HFFc6 (cell line): ENCODE measurements around the gene FZD10. TPM values are rescaled to one million over a fixed set of nuclear protein-coding genes. Genes with fewer than 3 reads are reported as not detected.

Source experiments
- DNase-seq: peaks from one replicate; pipeline ENCODE4 v3.0.0-alpha.2; 2018
- H3K27ac Mint-ChIP-seq: 2 replicates; pipeline ENCODE4 v1.8.0; 2020; ENCODE audit warnings: mild to moderate bottlenecking, mixed read lengths
- H3K27me3 Mint-ChIP-seq: 2 replicates; pipeline ENCODE4 v1.8.0; 2021; ENCODE audit warnings: mild to moderate bottlenecking, moderate library complexity, mixed read lengths; ENCODE audit not compliant: insufficient read depth
- H3K36me3 Mint-ChIP-seq: 2 replicates; pipeline ENCODE4 v1.8.0; 2021; ENCODE audit warnings: low read depth, mixed read lengths
- H3K4me1 Mint-ChIP-seq: 2 replicates; pipeline ENCODE4 v1.8.0; 2020; ENCODE audit warnings: low read depth, mixed read lengths
- H3K4me3 Mint-ChIP-seq: 2 replicates; pipeline ENCODE4 v1.8.0; 2020; ENCODE audit warnings: mild to moderate bottlenecking, moderate library complexity, mixed read lengths
- H3K9me3 Mint-ChIP-seq: 2 replicates; pipeline ENCODE4 v1.8.0; 2020; ENCODE audit warnings: mild to moderate bottlenecking, mixed read lengths
- CTCF ChIP-seq: fragments of 200-600 bp; sonication (generic); IDR thresholded peaks from 2 replicates; pipeline ENCODE4 v1.5.0; 2021; ENCODE audit warnings: antibody characterized with exemption, mild to moderate bottlenecking
- total RNA-seq, 6 experiments: library from RNA; stranded (reverse); fragmentation: NEBNext Ultra II Directional; extraction: Animal tissue kit (Norgen Biotek cat#: 25700); gene quantifications; 2 replicates in 1 of 6; 3 replicates in 5 of 6; pipeline ENCODE4 v1.2.3, GENCODE V29; 2021

Gene FZD10
- total RNA-seq, 6 experiments from 2014 or later = not detected

GRCh38 chr12:130124106-130124505 is 38.2 kb upstream of the FZD10 start:
- Mint-ChIP-seq H3K27me3 (peaks cover 2% of the 10 kb centered on the region; the same call in 1 of the 2 replicates), H3K9me3 (peaks cover 58% of the 10 kb centered on the region), H3K36me3 (peaks cover 6% of the 10 kb centered on the region), H3K4me3 (no peak overlapping the region), H3K27ac (no peak overlapping the region), H3K4me1 (no peaks in the 10 kb centered on the region)
- DNase-seq = no peak
- TF ChIP-seq CTCF = no peak

- Mint-ChIP-seq H3K36me3 (peaks cover 6% of the 10 kb centered on the region), H3K27me3 (peaks cover 2% of the 10 kb centered on the region; the same call in 1 of the 2 replicates), H3K4me1 (no peaks in the 10 kb centered on the region), H3K9me3 (peaks cover 61% of the 10 kb centered on the region), H3K4me3 (no peak overlapping the region), H3K27ac (no peak overlapping the region)
- TF ChIP-seq CTCF = no peak
- DNase-seq = no peak
Measured at GRCh38 chr12:130124605-130125244, 37.5 kb upstream of the FZD10 start.

GRCh38 chr12:130126023-130126432 is 36.2 kb upstream of the FZD10 start:
- TF ChIP-seq CTCF = no peak
- Mint-ChIP-seq H3K27me3 (peaks cover 2% of the 10 kb centered on the region; the same call in 1 of the 2 replicates), H3K9me3 (peaks cover 63% of the 10 kb centered on the region), H3K4me3 (no peak overlapping the region), H3K36me3 (peaks cover 1% of the 10 kb centered on the region; the same call in 1 of the 2 replicates), H3K27ac (no peak overlapping the region), H3K4me1 (no peaks in the 10 kb centered on the region)
- no peak for DNase-seq

- Mint-ChIP-seq H3K9me3 (peaks cover 65% of the 10 kb centered on the region), H3K4me3 (no peak overlapping the region), H3K27me3 (peaks cover 2% of the 10 kb centered on the region; the same call in 1 of the 2 replicates), H3K4me1 (no peaks in the 10 kb centered on the region), H3K36me3 (no peaks in the 10 kb centered on the region; the same call in 1 of the 2 replicates), H3K27ac (no peak overlapping the region)
- no peak for DNase-seq
- no peak for TF ChIP-seq CTCF
Measured at GRCh38 chr12:130127532-130127911, 34.7 kb upstream of the FZD10 start.

GRCh38 chr12:130127912-130128789 is 34.1 kb upstream of the FZD10 start:
- Mint-ChIP-seq H3K27me3 (peaks cover 2% of the 10 kb centered on the region; the same call in 1 of the 2 replicates), H3K9me3 (peaks cover 72% of the 10 kb centered on the region), H3K4me3 (no peak overlapping the region), H3K27ac (no peak overlapping the region), H3K36me3 (no peaks in the 10 kb centered on the region; the same call in 1 of the 2 replicates), H3K4me1 (no peaks in the 10 kb centered on the region)
- DNase-seq = no peak
- no peak for TF ChIP-seq CTCF
